Measurements from ENCODE around the gene PGLYRP4. TPM values are rescaled to one million over a fixed set of nuclear protein-coding genes. Genes with fewer than 3 reads are reported as not detected.

The PGLYRP4 gene
- total RNA-seq (2014; rRNA removed; shearing (Covaris generic)) (not detected in 2 replicates), polyA plus RNA-seq (2016; fragmentation: Nextera tagmentation; extraction: Ambion mirVana) (not detected in 2 replicates)

GRCh38 chr1:153348511-153349362 is at the start of gene PGLYRP4:
TSS of gene PGLYRP4 (minus strand) at chr1:153348841. CDS start at chr1:153347932, 909 bp downstream.
- Histone ChIP-seq H3K36me3 (ENCODE audit: low read depth) (no peaks in the 10 kb centered on the region), H3F3A (ENCODE audit: insufficient read depth) (no peaks in the 10 kb centered on the region), H4K20me1 (ENCODE audit: insufficient read depth) (no peaks in the 10 kb centered on the region), H2AFZ (no peak within 1 kb of the TSS), H3K27me3 (replicated peaks; ENCODE audit: insufficient read depth) (peaks cover 40% of the 10 kb centered on the region), H3K4me3 (no peak within 1 kb of the TSS), H3K4me1 (ENCODE audit: insufficient read depth) (no peaks in the 10 kb centered on the region), H3K27ac (no peak within 1 kb of the TSS), H3K9ac (no peak within 1 kb of the TSS), H3K4me2 (ENCODE audit: unreplicated experiment) (no peak within 1 kb of the TSS), H3K9me2 (ENCODE audit: insufficient read depth) (no peaks in the 10 kb centered on the region), H3K79me2 (ENCODE audit: insufficient read depth) (no peaks in the 10 kb centered on the region), H3K9me3 (ENCODE audit: low read depth) (no peaks in the 10 kb centered on the region)
- WGBS, 2 experiments (ENCODE audit: low coverage in 1 of 2, low lambda C conversion rate in 2 of 2, missing lambda C conversion rate in 2 of 2): 41 to 42% methylated on average over 10 of the region's 10 CpGs
- DNase-seq: no peak
- TF ChIP-seq EZH2 (IDR thresholded peaks at IDR 0.05; ENCODE audit: insufficient read depth, poor library complexity, severe bottlenecking): no peak
- TF ChIP-seq EZH2phosphoT487 (IDR thresholded peaks at IDR 0.05; ENCODE audit: insufficient read depth, low read depth): no peak
- in situ Hi-C loops (cut with MboI): no loop called here

DNA sequence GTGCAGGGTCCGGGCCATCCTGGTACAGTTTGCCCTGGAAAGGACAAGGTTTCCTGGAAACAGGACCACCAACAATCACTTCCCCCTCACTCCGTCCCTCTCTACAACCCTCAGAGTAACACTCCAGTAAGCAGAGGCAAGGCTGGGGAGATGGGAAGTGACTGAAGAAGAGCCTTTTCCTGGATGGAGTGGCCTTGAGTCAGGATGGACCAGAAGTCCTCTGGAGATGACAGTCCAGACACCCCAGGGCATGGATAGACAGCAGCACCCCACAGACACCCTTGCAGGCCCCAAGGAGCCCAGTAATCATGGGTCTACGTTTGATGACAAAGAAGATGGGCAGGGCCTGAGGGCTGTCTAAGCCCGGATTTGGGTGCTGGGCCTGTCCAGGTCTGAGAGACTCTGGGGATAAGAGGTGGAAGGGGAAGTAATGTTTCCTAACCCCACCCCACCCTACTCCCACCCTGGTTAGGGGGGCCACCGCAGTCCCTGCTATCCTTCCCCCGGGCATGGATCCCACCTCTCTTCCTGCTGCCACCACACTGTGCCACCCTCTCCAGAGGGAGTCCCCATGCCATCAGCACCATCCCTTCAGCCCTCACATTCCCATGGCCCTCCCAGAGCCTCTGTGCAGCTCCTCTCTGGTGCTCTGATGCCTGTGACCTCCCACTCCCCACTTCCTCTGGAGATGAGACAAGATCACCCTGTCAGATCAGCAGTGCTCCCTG is 49.4 kb upstream of the PGLYRP4 start:
- H3K27ac ChIP-seq: no peak overlapping the region
- no peak overlapping the region for H2AFZ ChIP-seq
- H3K9ac ChIP-seq: no peak overlapping the region
- peaks cover 16% of the 10 kb centered on the region for H3K27me3 ChIP-seq (replicated peaks; ENCODE audit: insufficient read depth)
- in situ Hi-C loops (cut with MboI): no loop called here
- H3K9me2 ChIP-seq (ENCODE audit: insufficient read depth): no peaks in the 10 kb centered on the region
- no peaks in the 10 kb centered on the region for H3K4me1 ChIP-seq (ENCODE audit: insufficient read depth)
- H3K79me2 ChIP-seq (ENCODE audit: insufficient read depth): no peaks in the 10 kb centered on the region
- H3K4me3 ChIP-seq: no peak overlapping the region
- WGBS, 2 experiments (ENCODE audit: low coverage in 1 of 2, low lambda C conversion rate in 2 of 2, missing lambda C conversion rate in 2 of 2): 41 to 48% methylated on average over 4 to 6 of the region's 6 CpGs
- no peaks in the 10 kb centered on the region for H3K9me3 ChIP-seq (ENCODE audit: low read depth)
- H4K20me1 ChIP-seq (ENCODE audit: insufficient read depth): no peaks in the 10 kb centered on the region
- H3K36me3 ChIP-seq (ENCODE audit: low read depth): no peaks in the 10 kb centered on the region
- H3F3A ChIP-seq (ENCODE audit: insufficient read depth): no peaks in the 10 kb centered on the region
- no peak for DNase-seq
- H3K4me2 ChIP-seq (ENCODE audit: unreplicated experiment): no peak overlapping the region
- TF ChIP-seq EZH2 (IDR thresholded peaks at IDR 0.05; ENCODE audit: insufficient read depth, poor library complexity, severe bottlenecking) (no peak), EZH2phosphoT487 (IDR thresholded peaks at IDR 0.05; ENCODE audit: insufficient read depth, low read depth) (no peak)

- no peak overlapping the region for H3K9ac ChIP-seq
- no peak overlapping the region for H3K4me3 ChIP-seq
- H3K27me3 ChIP-seq (replicated peaks; ENCODE audit: insufficient read depth): peaks cover 17% of the 10 kb centered on the region
- H3K9me2 ChIP-seq (ENCODE audit: insufficient read depth): no peaks in the 10 kb centered on the region
- WGBS, 2 experiments (ENCODE audit: low coverage in 1 of 2, low lambda C conversion rate in 2 of 2, missing lambda C conversion rate in 2 of 2): 53 to 57% methylated on average over 19 of the region's 19 CpGs
- no peaks in the 10 kb centered on the region for H3K36me3 ChIP-seq (ENCODE audit: low read depth)
- H3K79me2 ChIP-seq (ENCODE audit: insufficient read depth): no peaks in the 10 kb centered on the region
- no peaks in the 10 kb centered on the region for H3F3A ChIP-seq (ENCODE audit: insufficient read depth)
- no peak for DNase-seq
- in situ Hi-C loops (cut with MboI): no loop called here
- H3K9me3 ChIP-seq (ENCODE audit: low read depth): no peaks in the 10 kb centered on the region
- TF ChIP-seq EZH2phosphoT487 (IDR thresholded peaks at IDR 0.05; ENCODE audit: insufficient read depth, low read depth) (no peak), EZH2 (IDR thresholded peaks at IDR 0.05; ENCODE audit: insufficient read depth, poor library complexity, severe bottlenecking) (no peak)
- H2AFZ ChIP-seq: no peak overlapping the region
- no peak overlapping the region for H3K27ac ChIP-seq
- H3K4me1 ChIP-seq (ENCODE audit: insufficient read depth): no peaks in the 10 kb centered on the region
- no peaks in the 10 kb centered on the region for H4K20me1 ChIP-seq (ENCODE audit: insufficient read depth)
- H3K4me2 ChIP-seq (ENCODE audit: unreplicated experiment): no peak overlapping the region
Measured at GRCh38 chr1:153397051-153397923, 48.6 kb upstream of the PGLYRP4 start.

DNA sequence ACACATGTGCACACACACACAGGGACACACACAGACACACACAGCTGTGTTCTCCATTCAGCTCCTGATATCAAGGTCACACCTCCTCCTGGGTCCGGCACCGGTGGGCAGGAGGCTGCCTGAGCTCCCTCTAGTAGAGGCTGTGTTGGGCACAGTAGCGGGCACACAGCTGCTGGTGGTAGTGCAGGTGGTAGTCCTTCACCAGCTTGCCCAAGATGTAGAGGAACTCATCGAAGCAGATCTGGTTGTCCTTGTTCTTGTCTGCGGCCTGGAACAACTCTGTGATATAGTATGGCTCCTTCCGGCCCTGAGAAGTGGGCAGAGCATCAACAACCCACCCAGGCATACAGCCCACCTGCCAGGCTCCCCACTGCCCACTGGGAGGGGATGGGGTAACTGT is 47.8 kb upstream of the PGLYRP4 start:
- Histone ChIP-seq H3K79me2 (ENCODE audit: insufficient read depth) (no peaks in the 10 kb centered on the region), H3K9me3 (ENCODE audit: low read depth) (no peaks in the 10 kb centered on the region), H2AFZ (no peak overlapping the region), H4K20me1 (ENCODE audit: insufficient read depth) (no peaks in the 10 kb centered on the region), H3K27ac (no peak overlapping the region), H3F3A (ENCODE audit: insufficient read depth) (no peaks in the 10 kb centered on the region), H3K27me3 (replicated peaks; ENCODE audit: insufficient read depth) (peaks cover 17% of the 10 kb centered on the region), H3K9me2 (ENCODE audit: insufficient read depth) (no peaks in the 10 kb centered on the region), H3K4me3 (no peak overlapping the region), H3K4me2 (ENCODE audit: unreplicated experiment) (no peak overlapping the region), H3K36me3 (ENCODE audit: low read depth) (no peaks in the 10 kb centered on the region), H3K4me1 (ENCODE audit: insufficient read depth) (no peaks in the 10 kb centered on the region), H3K9ac (no peak overlapping the region)
- WGBS, 2 experiments (ENCODE audit: low coverage in 1 of 2, low lambda C conversion rate in 2 of 2, missing lambda C conversion rate in 2 of 2): 42 to 53% methylated on average over 6 of the region's 6 CpGs
- in situ Hi-C loops (cut with MboI): no loop called here
- no peak for DNase-seq
- TF ChIP-seq EZH2phosphoT487 (IDR thresholded peaks at IDR 0.05; ENCODE audit: insufficient read depth, low read depth) (no peak), EZH2 (IDR thresholded peaks at IDR 0.05; ENCODE audit: insufficient read depth, poor library complexity, severe bottlenecking) (no peak)
